Neural progenitor cell (in vitro differentiated cells): Measurements from ENCODE around the gene CEBPB. TPM values are rescaled to one million over a fixed set of nuclear protein-coding genes. Genes with fewer than 3 reads are reported as not detected.

Experiments
- DNase-seq: peaks from one replicate; pipeline ENCODE4 v3.0.0-alpha.2; 2016; ENCODE audit warnings: low spot score
- H2AFZ ChIP-seq: fragments of 200-600 bp; sonication (generic); replicated peaks from 2 replicates; pipeline ENCODE4 v1.6.1; 2016; ENCODE audit warnings: antibody characterized with exemption
- H3F3A ChIP-seq: fragments of 200-600 bp; sonication (generic); 2 replicates; pipeline ENCODE4 v1.6.1; 2016; ENCODE audit warnings: antibody characterized with exemption, low read depth
- H3K27ac ChIP-seq: fragments of 200-600 bp; sonication (generic); 2 replicates; pipeline ENCODE4 v1.5.1; 2016; ENCODE audit warnings: mild to moderate bottlenecking
- H3K27me3 ChIP-seq: fragments of 200-600 bp; sonication (generic); 2 replicates; pipeline ENCODE4 v1.6.1; 2016; ENCODE audit warnings: mild to moderate bottlenecking, moderate library complexity
- H3K36me3 ChIP-seq: fragments of 200-600 bp; sonication (generic); 2 replicates; pipeline ENCODE4 v1.5.1; 2016
- H3K4me1 ChIP-seq: fragments of 200-600 bp; sonication (generic); 2 replicates; pipeline ENCODE4 v1.6.1; 2016; ENCODE audit warnings: mixed run types
- H3K4me2 ChIP-seq: fragments of 200-600 bp; sonication (generic); 2 replicates; pipeline ENCODE4 v1.6.1; 2016
- H3K4me3 ChIP-seq: fragments of 200-600 bp; sonication (generic); 2 replicates; pipeline ENCODE4 v1.5.1; 2016
- H3K79me2 ChIP-seq: fragments of 200-600 bp; sonication (generic); 2 replicates; pipeline ENCODE4 v1.6.1; 2016; ENCODE audit warnings: low read depth
- H3K9ac ChIP-seq: fragments of 200-600 bp; sonication (generic); 2 replicates; pipeline ENCODE4 v1.6.1; 2016
- H3K9me3 ChIP-seq: fragments of 200-600 bp; sonication (generic); 2 replicates; pipeline ENCODE4 v1.5.1; 2016; ENCODE audit warnings: low read depth
- H4K20me1 ChIP-seq: fragments of 200-600 bp; sonication (generic); 2 replicates; pipeline ENCODE4 v1.6.1; 2016; ENCODE audit warnings: low read depth
- H3K27ac Mint-ChIP-seq: 3 replicates; pipeline ENCODE4 v1.8.0; 2021; ENCODE audit warnings: mixed read lengths
- H3K27me3 Mint-ChIP-seq: 2 replicates; pipeline ENCODE4 v1.8.0; 2022; ENCODE audit warnings: low read depth, mild to moderate bottlenecking, inconsistent platforms, moderate library complexity, mixed read lengths; ENCODE audit not compliant: insufficient read depth
- H3K36me3 Mint-ChIP-seq: 3 replicates; pipeline ENCODE4 v1.8.0; 2021; ENCODE audit warnings: mixed read lengths
- H3K4me1 Mint-ChIP-seq: 3 replicates; pipeline ENCODE4 v1.8.0; 2021; ENCODE audit warnings: mixed read lengths
- H3K4me3 Mint-ChIP-seq: 3 replicates; pipeline ENCODE4 v1.8.0; 2021; ENCODE audit warnings: mild to moderate bottlenecking, moderate library complexity, mixed read lengths
- H3K9me3 Mint-ChIP-seq: 3 replicates; pipeline ENCODE4 v1.8.0; 2020; ENCODE audit warnings: mixed read lengths
- CTCF ChIP-seq: fragments of 200-600 bp; sonication (generic); IDR thresholded peaks from 2 replicates; pipeline ENCODE4 v1.5.1; 2017; ENCODE audit warnings: antibody characterized with exemption, mild to moderate bottlenecking
- EZH2 ChIP-seq: fragments of 200-600 bp; sonication (generic); IDR thresholded peaks from 2 replicates; pipeline ENCODE4 v1.6.1; 2017; ENCODE audit warnings: antibody characterized with exemption, mild to moderate bottlenecking, moderate library complexity
- EZH2phosphoT487 ChIP-seq: fragments of 200-600 bp; sonication (generic); IDR thresholded peaks from 2 replicates; pipeline ENCODE4 v1.6.1; 2017; ENCODE audit warnings: antibody characterized with exemption
- total RNA-seq: library from RNA; depleted of rRNA; stranded (reverse); fragments of >200 nt; gene quantifications from 2 replicates; pipeline ENCODE4 v1.2.3, GENCODE V29; 2015; ENCODE audit warnings: low replicate concordance

Gene CEBPB
- total RNA-seq, 1 donor from 2014 or later, result 1.8 TPM

GRCh38 chr20:50210066-50210619, 19.5 kb downstream of the CEBPB start:
- Histone ChIP-seq H3K4me3 (no peak overlapping the region), H3K79me2 (no peaks in the 10 kb centered on the region), H3K4me2 (no peak overlapping the region), H3K27ac (no peak overlapping the region), H3K9ac (no peak overlapping the region), H2AFZ (no peak overlapping the region), H4K20me1 (no peaks in the 10 kb centered on the region), H3K4me1 (peaks cover 3% of the 10 kb centered on the region), H3K9me3 (no peaks in the 10 kb centered on the region), H3F3A (no peaks in the 10 kb centered on the region), H3K27me3 (no peaks in the 10 kb centered on the region), H3K36me3 (no peaks in the 10 kb centered on the region)
- Mint-ChIP-seq H3K27ac (no peak overlapping the region), H3K36me3 (no peaks in the 10 kb centered on the region), H3K4me3 (no peak overlapping the region), H3K4me1 (peaks cover 4% of the 10 kb centered on the region), H3K27me3 (peaks cover 10% of the 10 kb centered on the region), H3K9me3 (peaks cover 2% of the 10 kb centered on the region)
- TF ChIP-seq CTCF (no peak), EZH2phosphoT487 (no peak), EZH2 (no peak)
- no peak for DNase-seq

- Histone ChIP-seq H3F3A (no peaks in the 10 kb centered on the region), H4K20me1 (no peaks in the 10 kb centered on the region), H3K27ac (no peak overlapping the region), H3K27me3 (no peaks in the 10 kb centered on the region), H3K9ac (no peak overlapping the region), H3K4me1 (peaks cover 12% of the 10 kb centered on the region), H3K9me3 (no peaks in the 10 kb centered on the region), H3K4me3 (no peak overlapping the region), H3K4me2 (no peak overlapping the region), H3K79me2 (no peaks in the 10 kb centered on the region), H2AFZ (no peak overlapping the region), H3K36me3 (no peaks in the 10 kb centered on the region)
- Mint-ChIP-seq H3K4me3 (no peak overlapping the region), H3K27me3 (peaks cover 9% of the 10 kb centered on the region), H3K27ac (no peak overlapping the region), H3K9me3 (no peaks in the 10 kb centered on the region), H3K4me1 (peaks cover 8% of the 10 kb centered on the region), H3K36me3 (no peaks in the 10 kb centered on the region)
- DNase-seq, result no peak
- no peak for TF ChIP-seq CTCF
- no peak for TF ChIP-seq EZH2phosphoT487
- TF ChIP-seq EZH2, result no peak
Measured at GRCh38 chr20:50211091-50211490, 20.5 kb downstream of the CEBPB start.

GRCh38 chr20:50213531-50214106, 23.0 kb downstream of the CEBPB start:
- DNase-seq, result no peak
- H3K36me3 ChIP-seq, result no peaks in the 10 kb centered on the region
- peaks cover 8% of the 10 kb centered on the region for H3K4me1 Mint-ChIP-seq
- TF ChIP-seq EZH2, result no peak
- TF ChIP-seq CTCF, result no peak
- TF ChIP-seq EZH2phosphoT487, result no peak
- no peaks in the 10 kb centered on the region for H3K9me3 ChIP-seq
- no peaks in the 10 kb centered on the region for H3K27me3 ChIP-seq
- no peak overlapping the region for H3K4me2 ChIP-seq
- no peak overlapping the region for H3K27ac ChIP-seq
- peaks cover 17% of the 10 kb centered on the region for H3K4me1 ChIP-seq
- H3F3A ChIP-seq, result no peaks in the 10 kb centered on the region
- no peak overlapping the region for H3K9ac ChIP-seq
- peaks cover 7% of the 10 kb centered on the region for H3K27me3 Mint-ChIP-seq
- H3K4me3 Mint-ChIP-seq, result no peak overlapping the region
- no peaks in the 10 kb centered on the region for H3K79me2 ChIP-seq
- H4K20me1 ChIP-seq, result no peaks in the 10 kb centered on the region
- H3K4me3 ChIP-seq, result no peak overlapping the region
- H3K27ac Mint-ChIP-seq, result no peak overlapping the region
- no peak overlapping the region for H2AFZ ChIP-seq
- H3K36me3 Mint-ChIP-seq, result no peaks in the 10 kb centered on the region
- H3K9me3 Mint-ChIP-seq, result no peaks in the 10 kb centered on the region
